Activated naive CD8-positive, alpha-beta T cell (primary cell): ENCODE results near the gene SPATC1L.

Source experiments
- H3K27ac Mint-ChIP-seq: one replicate; pipeline ENCODE4 v1.8.0; 2021; ENCODE audit warnings: mixed read lengths
- H3K27me3 Mint-ChIP-seq: one replicate; pipeline ENCODE4 v1.8.0; 2021; ENCODE audit warnings: mixed read lengths
- H3K36me3 Mint-ChIP-seq: one replicate; pipeline ENCODE4 v1.8.0; 2021; ENCODE audit warnings: mixed read lengths
- H3K4me1 Mint-ChIP-seq: one replicate; pipeline ENCODE4 v1.8.0; 2021; ENCODE audit warnings: low read depth, mixed read lengths
- H3K4me3 Mint-ChIP-seq: one replicate; pipeline ENCODE4 v1.8.0; 2021; ENCODE audit warnings: mild to moderate bottlenecking, mixed read lengths
- H3K9me3 Mint-ChIP-seq: one replicate; pipeline ENCODE4 v1.8.0; 2021; ENCODE audit warnings: low read depth, mixed read lengths

Gene SPATC1L

GRCh38 chr21:46194374-46195334, 10.4 kb upstream of the SPATC1L start:
- H3K4me1 Mint-ChIP-seq, result no peaks in the 10 kb centered on the region

DNA sequence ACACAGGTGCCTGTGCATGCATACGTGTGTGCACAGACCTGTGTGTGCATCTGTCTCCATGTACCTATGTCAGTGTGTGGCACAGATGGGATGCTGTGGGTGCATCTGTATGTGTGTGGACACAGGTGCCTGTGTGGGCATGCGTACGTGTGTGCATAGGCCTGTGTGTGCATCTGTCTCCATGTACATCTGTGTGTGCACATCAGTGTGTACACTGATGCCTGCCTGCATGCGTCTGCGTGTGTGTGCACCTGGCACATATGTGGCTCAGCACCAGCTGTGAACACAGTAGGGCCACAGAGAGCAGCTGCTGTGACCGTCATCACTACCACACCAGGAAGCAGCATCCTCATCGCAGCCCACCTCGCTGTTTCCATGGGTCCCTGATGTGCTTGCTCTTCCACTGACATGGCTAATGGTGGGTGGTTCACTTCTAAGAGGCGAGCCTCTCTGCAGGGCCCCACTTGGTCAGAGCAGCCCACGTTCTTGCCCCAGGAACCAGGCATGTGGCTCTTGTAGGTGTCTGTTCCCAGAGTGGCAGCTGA, 9.6 kb upstream of the SPATC1L start:
- H3K4me3 Mint-ChIP-seq, result no peak overlapping the region
- H3K27ac Mint-ChIP-seq, result no peak overlapping the region
- H3K4me1 Mint-ChIP-seq, result no peaks in the 10 kb centered on the region
- no peaks in the 10 kb centered on the region for H3K27me3 Mint-ChIP-seq
- peaks cover 12% of the 10 kb centered on the region for H3K36me3 Mint-ChIP-seq
- H3K9me3 Mint-ChIP-seq, result no peaks in the 10 kb centered on the region

More at GRCh38 chr21:46194374-46195334, 10.4 kb upstream of the SPATC1L start:
- Mint-ChIP-seq H3K36me3 (peaks cover 20% of the 10 kb centered on the region), H3K9me3 (no peaks in the 10 kb centered on the region), H3K27ac (no peak overlapping the region), H3K27me3 (no peaks in the 10 kb centered on the region), H3K4me3 (no peak overlapping the region)

DNA sequence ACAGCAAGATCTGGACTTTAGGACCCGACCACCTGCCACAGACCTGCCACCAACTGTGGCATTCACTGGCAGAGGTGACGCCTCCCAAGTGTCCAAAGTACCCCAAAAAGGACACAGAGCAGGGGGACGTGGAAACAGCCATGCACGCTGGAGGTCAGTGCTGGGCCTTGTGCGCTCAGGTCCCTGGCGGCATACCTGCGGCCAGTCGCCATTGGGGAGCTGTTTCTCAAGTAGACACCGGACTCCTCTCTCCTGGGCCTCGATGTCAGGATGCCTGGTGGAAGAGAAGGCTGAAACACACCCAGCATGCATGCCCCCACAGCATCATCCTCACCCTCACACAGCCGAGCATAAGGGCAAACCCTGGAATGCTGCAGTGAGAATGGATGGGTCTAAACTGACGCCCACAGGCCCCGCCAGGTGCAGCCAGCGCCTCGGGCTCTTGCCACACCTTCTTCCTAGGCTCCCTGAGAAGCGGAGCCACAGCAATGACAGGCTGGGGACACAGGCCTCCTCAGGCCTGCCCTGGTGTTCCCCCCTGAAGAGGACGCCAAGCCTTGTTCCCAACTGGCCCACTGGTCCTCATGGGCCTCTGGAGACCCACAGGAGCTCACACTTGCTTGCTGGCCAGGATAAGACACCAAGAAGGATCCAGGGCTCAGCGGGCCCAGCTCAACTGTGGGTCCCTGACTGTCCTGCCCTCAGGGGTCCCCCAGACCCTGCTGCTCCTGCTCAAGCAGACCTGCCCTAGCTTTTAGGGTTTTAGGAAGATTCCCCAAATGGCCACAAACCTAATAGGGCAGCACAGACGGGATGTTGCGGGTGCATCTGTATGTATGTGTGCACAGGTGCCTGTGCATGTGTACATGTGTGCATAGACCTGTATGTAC, 7.7 kb upstream of the SPATC1L start:
- H3K27ac Mint-ChIP-seq, result no peak overlapping the region
- no peaks in the 10 kb centered on the region for H3K27me3 Mint-ChIP-seq
- H3K4me3 Mint-ChIP-seq, result no peak overlapping the region
- no peaks in the 10 kb centered on the region for H3K4me1 Mint-ChIP-seq
- H3K9me3 Mint-ChIP-seq, result no peaks in the 10 kb centered on the region
- peaks cover 8% of the 10 kb centered on the region for H3K36me3 Mint-ChIP-seq

GRCh38 chr21:46191257-46191685, 7.0 kb upstream of the SPATC1L start:
- no peaks in the 10 kb centered on the region for H3K9me3 Mint-ChIP-seq
- no peak overlapping the region for H3K27ac Mint-ChIP-seq
- H3K4me3 Mint-ChIP-seq, result no peak overlapping the region
- no peaks in the 10 kb centered on the region for H3K27me3 Mint-ChIP-seq
- no peaks in the 10 kb centered on the region for H3K4me1 Mint-ChIP-seq
- peaks cover 5% of the 10 kb centered on the region for H3K36me3 Mint-ChIP-seq

DNA sequence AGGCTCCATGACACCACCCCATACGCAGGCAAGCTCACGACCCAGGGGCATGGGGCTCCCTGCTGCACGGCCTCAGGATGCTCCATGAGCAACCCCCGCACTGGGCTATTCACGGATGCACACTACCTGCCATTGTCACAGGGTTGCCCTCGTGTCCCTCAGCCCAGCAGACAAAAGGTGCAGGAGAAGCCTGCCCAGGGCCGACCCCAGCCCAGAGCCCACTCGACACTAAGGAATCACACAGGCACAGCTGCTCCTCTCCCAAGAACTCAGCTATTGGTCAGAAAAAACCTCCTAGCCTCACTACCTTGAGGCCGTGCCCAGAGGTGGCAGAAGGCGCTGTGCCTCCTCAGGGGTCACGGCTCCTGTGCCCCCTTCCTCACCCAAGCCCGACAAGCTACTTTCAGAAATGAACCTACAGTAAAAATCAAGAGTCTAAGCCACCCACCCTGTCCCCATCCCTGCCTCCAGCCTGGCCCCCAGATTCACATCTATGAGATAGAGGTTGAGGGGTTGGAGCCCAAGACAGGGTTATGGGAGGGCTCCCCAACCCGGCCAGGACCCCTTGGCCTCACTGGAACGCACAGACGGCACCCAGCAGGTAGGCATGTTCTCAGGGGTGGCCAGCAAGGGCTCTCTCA, 6.4 kb upstream of the SPATC1L start:
- no peak overlapping the region for H3K4me3 Mint-ChIP-seq
- no peak overlapping the region for H3K27ac Mint-ChIP-seq
- no peaks in the 10 kb centered on the region for H3K27me3 Mint-ChIP-seq
- H3K9me3 Mint-ChIP-seq, result no peaks in the 10 kb centered on the region
- peaks cover 5% of the 10 kb centered on the region for H3K36me3 Mint-ChIP-seq
- H3K4me1 Mint-ChIP-seq, result peaks cover under 1% of the 10 kb centered on the region

GRCh38 chr21:46189959-46190490, 5.8 kb upstream of the SPATC1L start:
- H3K27me3 Mint-ChIP-seq, result no peaks in the 10 kb centered on the region
- H3K4me3 Mint-ChIP-seq, result no peak overlapping the region
- no peak overlapping the region for H3K27ac Mint-ChIP-seq
- H3K4me1 Mint-ChIP-seq, result peaks cover 6% of the 10 kb centered on the region
- H3K9me3 Mint-ChIP-seq, result no peaks in the 10 kb centered on the region
- H3K36me3 Mint-ChIP-seq, result peaks cover 5% of the 10 kb centered on the region

GRCh38 chr21:46189213-46189958, 5.1 kb upstream of the SPATC1L start:
- Mint-ChIP-seq H3K27me3 (no peaks in the 10 kb centered on the region), H3K9me3 (no peaks in the 10 kb centered on the region), H3K27ac (no peak overlapping the region), H3K4me3 (no peak overlapping the region), H3K4me1 (peaks cover 10% of the 10 kb centered on the region), H3K36me3 (peaks cover 5% of the 10 kb centered on the region)

- Mint-ChIP-seq H3K4me3 (no peak overlapping the region), H3K4me1 (peaks cover 12% of the 10 kb centered on the region), H3K27ac (no peak overlapping the region), H3K36me3 (peaks cover 2% of the 10 kb centered on the region), H3K27me3 (no peaks in the 10 kb centered on the region), H3K9me3 (no peaks in the 10 kb centered on the region)
These were observed 4.3 kb upstream of the SPATC1L start for GRCh38 chr21:46188226-46189212.

DNA sequence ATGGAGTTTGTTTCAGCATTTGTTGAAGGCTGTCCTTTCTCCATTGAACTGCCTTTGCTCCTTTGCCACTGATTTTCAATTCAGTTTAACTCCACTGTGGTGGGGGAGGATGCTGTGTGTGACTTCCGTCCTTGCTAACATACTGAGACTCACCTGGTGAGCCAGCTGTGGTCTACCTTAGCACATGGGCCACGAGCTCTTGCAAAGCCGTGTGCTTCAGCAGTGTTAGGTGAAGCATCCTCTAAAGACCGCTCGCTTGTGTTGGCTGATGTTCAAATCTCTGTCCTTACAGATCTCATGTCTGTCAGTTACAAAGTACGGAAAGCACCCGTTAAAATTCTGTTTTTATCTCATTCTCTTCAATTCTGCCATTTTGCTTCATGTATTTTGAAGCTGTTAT, 3.6 kb upstream of the SPATC1L start:
- no peak overlapping the region for H3K27ac Mint-ChIP-seq
- H3K4me3 Mint-ChIP-seq, result no peak overlapping the region
- H3K4me1 Mint-ChIP-seq, result peaks cover 14% of the 10 kb centered on the region
- H3K36me3 Mint-ChIP-seq, result no peaks in the 10 kb centered on the region
- no peaks in the 10 kb centered on the region for H3K9me3 Mint-ChIP-seq
- no peaks in the 10 kb centered on the region for H3K27me3 Mint-ChIP-seq

DNA sequence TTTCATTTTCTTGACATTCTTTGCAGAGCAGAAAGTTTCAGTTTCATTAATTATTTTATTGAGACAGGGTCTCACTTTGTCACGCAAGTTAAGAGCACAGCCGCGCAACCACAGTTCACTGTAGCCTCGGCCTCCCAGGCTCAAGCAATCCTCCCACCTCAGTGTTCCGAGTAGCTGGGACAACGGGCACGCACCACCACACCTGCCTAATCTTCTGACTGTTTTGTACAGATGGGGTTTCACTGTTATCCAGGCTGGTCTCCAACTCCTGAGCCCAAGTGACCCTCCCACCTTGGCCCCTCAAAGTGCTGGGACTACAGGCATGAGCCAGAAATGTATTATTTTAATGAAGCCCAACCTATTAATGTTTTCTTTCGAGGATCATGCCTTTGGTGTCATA, 3.0 kb upstream of the SPATC1L start:
- Mint-ChIP-seq H3K4me3 (no peak overlapping the region), H3K36me3 (no peaks in the 10 kb centered on the region), H3K27me3 (no peaks in the 10 kb centered on the region), H3K9me3 (no peaks in the 10 kb centered on the region), H3K4me1 (peaks cover 14% of the 10 kb centered on the region), H3K27ac (no peak overlapping the region)

- H3K4me1 Mint-ChIP-seq, result peaks cover 14% of the 10 kb centered on the region
- H3K27ac Mint-ChIP-seq, result no peak overlapping the region
- H3K4me3 Mint-ChIP-seq, result peak overlapping the region; percentile 87
- H3K9me3 Mint-ChIP-seq, result no peaks in the 10 kb centered on the region
- H3K36me3 Mint-ChIP-seq, result no peaks in the 10 kb centered on the region
- H3K27me3 Mint-ChIP-seq, result no peaks in the 10 kb centered on the region
These were observed 1.5 kb upstream of the SPATC1L start for GRCh38 chr21:46185716-46186115.

DNA sequence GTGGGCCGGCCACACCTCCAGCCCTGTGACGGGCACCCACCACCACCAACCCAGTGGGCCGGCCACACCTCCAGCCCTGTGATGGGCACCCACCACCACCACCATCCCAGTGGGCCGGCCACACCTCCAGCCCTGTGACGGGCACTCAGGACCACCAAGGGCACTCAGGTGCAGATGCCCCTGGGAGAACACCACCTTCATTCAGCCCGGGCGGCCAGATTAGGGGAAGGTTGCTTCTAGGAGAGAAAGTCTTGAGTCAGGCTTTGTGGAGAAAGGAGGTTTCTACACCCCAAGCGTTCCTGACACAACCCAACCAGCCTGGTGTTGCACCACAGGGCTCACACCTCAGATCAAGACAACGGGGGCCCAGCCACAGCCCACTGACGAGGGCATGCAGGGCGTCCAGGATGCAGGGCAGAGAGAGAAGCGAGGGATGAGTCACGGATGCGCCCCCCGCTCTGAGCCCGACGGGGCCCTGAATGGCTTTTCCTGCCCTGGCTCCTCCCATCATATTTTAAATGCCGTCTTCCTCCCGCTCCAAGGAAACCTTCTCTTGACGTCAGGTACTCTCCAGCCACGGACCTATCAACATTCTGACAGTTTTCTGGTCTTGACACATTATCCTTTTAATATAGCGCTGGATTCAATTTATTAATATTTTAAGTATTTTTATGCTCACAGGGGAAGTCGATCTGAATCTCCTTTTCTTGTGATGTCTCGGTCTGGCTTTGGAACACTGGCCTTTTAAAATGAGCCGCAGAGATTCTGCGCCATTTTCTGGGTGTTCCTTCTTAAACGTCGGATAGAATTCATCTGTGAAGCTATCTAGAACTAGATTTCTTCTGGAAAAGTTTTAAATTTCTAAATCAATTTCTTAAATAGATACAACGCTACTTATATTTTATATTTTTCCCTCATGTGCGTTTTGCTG, 631 bp upstream of the SPATC1L start:
- H3K27ac Mint-ChIP-seq, result peak overlapping the region; percentile 83
- H3K4me3 Mint-ChIP-seq, result peak overlapping the region; percentile 87
- no peaks in the 10 kb centered on the region for H3K36me3 Mint-ChIP-seq
- peaks cover 14% of the 10 kb centered on the region for H3K4me1 Mint-ChIP-seq
- H3K27me3 Mint-ChIP-seq, result no peaks in the 10 kb centered on the region
- H3K9me3 Mint-ChIP-seq, result no peaks in the 10 kb centered on the region
